NCI-H2107 treated with DMSO at 0.1 percent for 48 hours (cell line): ENCODE measurements around the gene TBCD.
"Not testable (repeated sequence)": the region's sequence is repeated elsewhere in the genome, so short reads cannot be mapped to it uniquely, and the experiment has no call there.

ENCODE experiments used
- DNase-seq: peaks from one replicate; lab custom pipeline; 2025; ENCODE audit not compliant: unreplicated experiment; lab: John Stamatoyannopoulos, UW

Gene TBCD

GRCh38 chr17:82964851-82965341, 213.0 kb downstream of the TBCD start:
- no peak for DNase-seq

GRCh38 chr17:82965371-82965770, 213.5 kb downstream of the TBCD start:
- no peak for DNase-seq

- DNase-seq: no peak
These were observed 214.6 kb downstream of the TBCD start for GRCh38 chr17:82966415-82966814.

GRCh38 chr17:82967268-82968032, 215.6 kb downstream of the TBCD start:
- DNase-seq: no peak

- DNase-seq: not testable (repeated sequence)
These were observed 216.4 kb downstream of the TBCD start for GRCh38 chr17:82968033-82968841.

GRCh38 chr17:82970067-82970466, 218.2 kb downstream of the TBCD start:
- no peak for DNase-seq

GRCh38 chr17:82970818-82971590, 219.1 kb downstream of the TBCD start:
- no peak for DNase-seq

GRCh38 chr17:82972836-82973372, 221.0 kb downstream of the TBCD start:
- no peak for DNase-seq

- no peak for DNase-seq
These were observed 221.7 kb downstream of the TBCD start for GRCh38 chr17:82973456-82974135.

- no peak for DNase-seq
These were observed 222.5 kb downstream of the TBCD start for GRCh38 chr17:82974136-82974952.

- DNase-seq: no peak
These were observed 225.2 kb downstream of the TBCD start for GRCh38 chr17:82976982-82977488.

- no peak for DNase-seq
These were observed 225.7 kb downstream of the TBCD start for GRCh38 chr17:82977606-82978005.

GRCh38 chr17:82978765-82979349, 227.0 kb downstream of the TBCD start:
- DNase-seq: no peak

GRCh38 chr17:82979718-82980117, 227.9 kb downstream of the TBCD start:
- DNase-seq: no peak

GRCh38 chr17:82980632-82981031, 228.8 kb downstream of the TBCD start:
- no peak for DNase-seq

- no peak for DNase-seq
These were observed 229.4 kb downstream of the TBCD start for GRCh38 chr17:82981141-82981730.

GRCh38 chr17:82983510-82984248, 231.8 kb downstream of the TBCD start:
- DNase-seq: no peak

GRCh38 chr17:82984249-82984617, 232.4 kb downstream of the TBCD start:
- DNase-seq: not testable (repeated sequence)
